ENCODE data around the gene APBA3.

Gene APBA3

GRCh38 chr19:3720349-3720917, 41.1 kb downstream of the APBA3 start (continued):
- no peak for TF ChIP-seq ZNF148 (tag by site-specific recombination; IDR thresholded peaks at IDR 0.05; ENCODE audit: borderline replicate concordance)
- no peak for TF ChIP-seq ZNF510 (tag by site-specific recombination; IDR thresholded peaks at IDR 0.05; ENCODE audit: insufficient replicate concordance)
- TF ChIP-seq, protein P1, sequence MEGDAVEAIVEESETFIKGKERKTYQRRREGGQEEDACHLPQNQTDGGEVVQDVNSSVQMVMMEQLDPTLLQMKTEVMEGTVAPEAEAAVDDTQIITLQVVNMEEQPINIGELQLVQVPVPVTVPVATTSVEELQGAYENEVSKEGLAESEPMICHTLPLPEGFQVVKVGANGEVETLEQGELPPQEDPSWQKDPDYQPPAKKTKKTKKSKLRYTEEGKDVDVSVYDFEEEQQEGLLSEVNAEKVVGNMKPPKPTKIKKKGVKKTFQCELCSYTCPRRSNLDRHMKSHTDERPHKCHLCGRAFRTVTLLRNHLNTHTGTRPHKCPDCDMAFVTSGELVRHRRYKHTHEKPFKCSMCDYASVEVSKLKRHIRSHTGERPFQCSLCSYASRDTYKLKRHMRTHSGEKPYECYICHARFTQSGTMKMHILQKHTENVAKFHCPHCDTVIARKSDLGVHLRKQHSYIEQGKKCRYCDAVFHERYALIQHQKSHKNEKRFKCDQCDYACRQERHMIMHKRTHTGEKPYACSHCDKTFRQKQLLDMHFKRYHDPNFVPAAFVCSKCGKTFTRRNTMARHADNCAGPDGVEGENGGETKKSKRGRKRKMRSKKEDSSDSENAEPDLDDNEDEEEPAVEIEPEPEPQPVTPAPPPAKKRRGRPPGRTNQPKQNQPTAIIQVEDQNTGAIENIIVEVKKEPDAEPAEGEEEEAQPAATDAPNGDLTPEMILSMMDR (tag by site-specific recombination; IDR thresholded peaks at IDR 0.05), result no peak
- no peak for TF ChIP-seq ZNF23 (tag by site-specific recombination; IDR thresholded peaks at IDR 0.05; ENCODE audit: borderline replicate concordance)
- TF ChIP-seq, protein P2, sequence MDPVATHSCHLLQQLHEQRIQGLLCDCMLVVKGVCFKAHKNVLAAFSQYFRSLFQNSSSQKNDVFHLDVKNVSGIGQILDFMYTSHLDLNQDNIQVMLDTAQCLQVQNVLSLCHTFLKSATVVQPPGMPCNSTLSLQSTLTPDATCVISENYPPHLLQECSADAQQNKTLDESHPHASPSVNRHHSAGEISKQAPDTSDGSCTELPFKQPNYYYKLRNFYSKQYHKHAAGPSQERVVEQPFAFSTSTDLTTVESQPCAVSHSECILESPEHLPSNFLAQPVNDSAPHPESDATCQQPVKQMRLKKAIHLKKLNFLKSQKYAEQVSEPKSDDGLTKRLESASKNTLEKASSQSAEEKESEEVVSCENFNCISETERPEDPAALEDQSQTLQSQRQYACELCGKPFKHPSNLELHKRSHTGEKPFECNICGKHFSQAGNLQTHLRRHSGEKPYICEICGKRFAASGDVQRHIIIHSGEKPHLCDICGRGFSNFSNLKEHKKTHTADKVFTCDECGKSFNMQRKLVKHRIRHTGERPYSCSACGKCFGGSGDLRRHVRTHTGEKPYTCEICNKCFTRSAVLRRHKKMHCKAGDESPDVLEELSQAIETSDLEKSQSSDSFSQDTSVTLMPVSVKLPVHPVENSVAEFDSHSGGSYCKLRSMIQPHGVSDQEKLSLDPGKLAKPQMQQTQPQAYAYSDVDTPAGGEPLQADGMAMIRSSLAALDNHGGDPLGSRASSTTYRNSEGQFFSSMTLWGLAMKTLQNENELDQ (tag by site-specific recombination; IDR thresholded peaks at IDR 0.05; ENCODE audit: low read depth), result no peak
- no peak for TF ChIP-seq ZBTB1 (tag by site-specific recombination; IDR thresholded peaks at IDR 0.05)
- TF ChIP-seq ZFP69B (tag by site-specific recombination; IDR thresholded peaks at IDR 0.05), result 0 out of 2 replicates have a peak, but pooled peaks have one; percentile 20
- no peak for TF ChIP-seq ZNF266 (tag by site-specific recombination; IDR thresholded peaks at IDR 0.05; ENCODE audit: low read depth)
- peak; percentile 66 for TF ChIP-seq ZNF366 (tag by site-specific recombination; conservative IDR thresholded peaks at IDR 0.05)
- no peak for TF ChIP-seq ZNF140 (tag by site-specific recombination; IDR thresholded peaks at IDR 0.05)
- no peak for TF ChIP-seq ZNF433 (tag by site-specific recombination; IDR thresholded peaks at IDR 0.05; ENCODE audit: low read depth)
- TF ChIP-seq GLIS1 (tag by site-specific recombination; IDR thresholded peaks at IDR 0.05), result no peak

DNA sequence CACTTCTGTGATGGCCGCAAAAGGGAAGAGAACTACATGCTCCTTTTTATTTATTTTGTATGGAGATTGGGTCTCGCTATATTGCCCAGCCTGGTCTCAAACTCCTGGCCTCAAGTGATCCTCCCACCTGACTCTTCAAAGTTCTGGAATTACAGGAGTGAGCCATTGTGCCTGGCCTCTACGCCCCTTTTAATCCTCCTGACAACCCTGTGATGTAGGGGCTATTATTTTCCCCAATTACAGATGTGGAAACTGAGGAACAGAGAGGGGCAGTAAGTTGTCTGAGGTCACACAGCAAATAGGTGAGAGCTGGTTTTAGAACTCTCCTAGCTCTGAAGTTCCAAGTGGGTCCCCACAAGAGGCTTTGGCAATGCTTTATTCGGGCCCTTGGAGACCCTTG, 41.6 kb downstream of the APBA3 start:
- H3K4me3 ChIP-seq (ENCODE audit: low read depth, low read length), result no peak overlapping the region
- POLR2A ChIA-PET, result no interaction called here
- TF ChIP-seq ZNF837 (tag by site-specific recombination; IDR thresholded peaks at IDR 0.05) (no peak), WT1 (tag by site-specific recombination; IDR thresholded peaks at IDR 0.05) (no peak), ZNF768 (tag by site-specific recombination; IDR thresholded peaks at IDR 0.05) (peak; percentile 92), ZNF580 (tag by site-specific recombination; IDR thresholded peaks at IDR 0.05) (0 out of 2 replicates have a peak, but pooled peaks have one; percentile 21), YY2 (tag by site-specific recombination; IDR thresholded peaks at IDR 0.05) (no peak), ZNF529 (tag by site-specific recombination; IDR thresholded peaks at IDR 0.05; ENCODE audit: insufficient replicate concordance) (no peak), ZEB2 (tag by site-specific recombination; IDR thresholded peaks at IDR 0.05) (no peak), ZNF76 (tag by site-specific recombination; IDR thresholded peaks at IDR 0.05; ENCODE audit: borderline replicate concordance, low read depth) (no peak), ZNF121 (tag by site-specific recombination; IDR thresholded peaks at IDR 0.05) (peak; percentile 76; the same call in 1 of the 2 replicates), ZNF394 (tag by site-specific recombination; IDR thresholded peaks at IDR 0.05; ENCODE audit: borderline replicate concordance) (no peak)
- CTCF ChIA-PET, result interaction anchor here (0.7 to 2.2 kb wide), 6 partner anchors 11 to 59 kb away, joined by 3 to 10 read pairs (median 5); partner anchors contain the start of gene MRPL54
- H3K4me1 ChIP-seq (ENCODE audit: control insufficient read depth, insufficient read depth, low read length), result no peaks in the 10 kb centered on the region
- H3K36me3 ChIP-seq (ENCODE audit: control insufficient read depth in 2 of 2, insufficient read depth in 1 of 2, low read length in 2 of 2), result no peaks in the 10 kb centered on the region
- no peak overlapping the region for H3K27ac ChIP-seq (ENCODE audit: extremely low read depth, low read depth, low read length)
- H3K9me3 ChIP-seq (ENCODE audit: control insufficient read depth, insufficient read depth, low read depth, low read length), result no peaks in the 10 kb centered on the region

Measured in HEK293 (cell line).